Activated naive CD4-positive, alpha-beta T cell treated with anti-CD3 and anti-CD28 coated beads, Interleukin-2, amount 10 ng/mL, durations not matched to agents 7 days and 5 days (primary cell): ENCODE data around the gene CMTM6.
"Not testable (repeated sequence)": the region's sequence is repeated elsewhere in the genome, so short reads cannot be mapped to it uniquely, and the experiment has no call there.

ENCODE experiments used
- CTCF ChIA-PET: fragments of 350-600 bp; sonication (Branson Sonifier 250); formaldehyde crosslinking; loops from one replicate; lab custom pipeline; 2021; ENCODE audit warnings: antibody characterized with exemption; lab: Charles Lee
- DNase-seq: peaks from one replicate; pipeline ENCODE4 v3.0.0-alpha.2; 2020
- H3K27ac Mint-ChIP-seq: one replicate; pipeline ENCODE4 v1.8.0; 2021; ENCODE audit warnings: mild to moderate bottlenecking, moderate library complexity, mixed read lengths
- H3K27me3 Mint-ChIP-seq: one replicate; pipeline ENCODE4 v1.8.0; 2021; ENCODE audit warnings: mild to moderate bottlenecking, mixed read lengths
- H3K36me3 Mint-ChIP-seq: one replicate; pipeline ENCODE4 v1.8.0; 2021; ENCODE audit warnings: mixed read lengths
- H3K4me1 Mint-ChIP-seq: one replicate; pipeline ENCODE4 v1.8.0; 2021; ENCODE audit warnings: mixed read lengths
- H3K4me3 Mint-ChIP-seq: one replicate; pipeline ENCODE4 v1.8.0; 2021; ENCODE audit warnings: mild to moderate bottlenecking, moderate library complexity, mixed read lengths
- H3K9me3 Mint-ChIP-seq: one replicate; pipeline ENCODE4 v1.8.0; 2021; ENCODE audit warnings: mixed read lengths

CMTM6 gene

GRCh38 chr3:32470362-32470761 lies 32.3 kb downstream of the CMTM6 start:
- Mint-ChIP-seq H3K9me3 (no peaks in the 10 kb centered on the region), H3K4me3 (no peak overlapping the region), H3K4me1 (peaks cover 54% of the 10 kb centered on the region), H3K27me3 (no peaks in the 10 kb centered on the region), H3K27ac (no peak overlapping the region), H3K36me3 (peaks cover 45% of the 10 kb centered on the region)
- CTCF ChIA-PET: interaction anchor here (0.8 to 5.5 kb wide), 15 partner anchors 10 to 195 kb away, joined by 3 to 123 read pairs (median 5); no protein-coding TSS in a partner anchor
- DNase-seq: no peak

DNA sequence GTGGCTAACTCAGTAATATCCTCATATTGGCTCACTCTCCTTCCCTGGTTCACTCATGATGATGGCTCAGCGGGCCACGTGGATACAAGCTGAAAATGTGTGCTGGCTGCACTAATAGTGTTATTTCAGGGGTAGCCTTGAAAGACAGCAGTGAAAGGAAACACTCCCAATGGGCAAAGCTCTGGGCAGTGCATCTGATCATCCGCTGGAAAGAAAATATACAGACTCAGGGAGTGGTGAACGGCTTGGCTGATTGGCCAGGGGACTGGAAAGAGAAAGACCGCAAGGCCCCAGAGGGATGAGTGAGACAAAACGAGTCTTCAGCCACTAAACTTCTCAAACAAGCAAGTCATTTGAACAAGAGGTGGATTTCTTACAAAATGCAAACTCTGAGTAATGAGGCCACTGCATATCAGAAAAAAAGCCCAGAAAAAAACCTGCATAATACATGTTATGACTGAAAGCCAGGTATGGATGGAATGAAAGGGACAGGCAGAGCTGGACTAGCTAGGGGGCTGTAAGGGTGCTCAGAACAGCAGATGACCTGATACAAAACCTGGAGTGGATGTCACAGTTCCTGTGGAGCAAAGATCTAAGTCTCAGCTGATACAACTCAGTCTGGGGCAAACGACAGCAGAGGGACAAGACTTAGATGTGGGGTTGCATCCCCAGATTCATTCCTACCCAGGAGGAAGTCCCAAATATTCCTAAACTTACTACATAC lies 33.3 kb downstream of the CMTM6 start:
- no peak for DNase-seq
- H3K27me3 Mint-ChIP-seq: no peaks in the 10 kb centered on the region
- H3K9me3 Mint-ChIP-seq: no peaks in the 10 kb centered on the region
- H3K36me3 Mint-ChIP-seq: peaks cover 42% of the 10 kb centered on the region
- H3K27ac Mint-ChIP-seq: peak overlapping the region; percentile 24
- CTCF ChIA-PET: interaction anchor here (0.8 to 5.5 kb wide), 26 partner anchors 10 to 292 kb away, joined by 3 to 123 read pairs (median 6); partner anchors contain the start of gene CMTM6
- H3K4me3 Mint-ChIP-seq: no peak overlapping the region
- H3K4me1 Mint-ChIP-seq: peaks cover 59% of the 10 kb centered on the region

DNA sequence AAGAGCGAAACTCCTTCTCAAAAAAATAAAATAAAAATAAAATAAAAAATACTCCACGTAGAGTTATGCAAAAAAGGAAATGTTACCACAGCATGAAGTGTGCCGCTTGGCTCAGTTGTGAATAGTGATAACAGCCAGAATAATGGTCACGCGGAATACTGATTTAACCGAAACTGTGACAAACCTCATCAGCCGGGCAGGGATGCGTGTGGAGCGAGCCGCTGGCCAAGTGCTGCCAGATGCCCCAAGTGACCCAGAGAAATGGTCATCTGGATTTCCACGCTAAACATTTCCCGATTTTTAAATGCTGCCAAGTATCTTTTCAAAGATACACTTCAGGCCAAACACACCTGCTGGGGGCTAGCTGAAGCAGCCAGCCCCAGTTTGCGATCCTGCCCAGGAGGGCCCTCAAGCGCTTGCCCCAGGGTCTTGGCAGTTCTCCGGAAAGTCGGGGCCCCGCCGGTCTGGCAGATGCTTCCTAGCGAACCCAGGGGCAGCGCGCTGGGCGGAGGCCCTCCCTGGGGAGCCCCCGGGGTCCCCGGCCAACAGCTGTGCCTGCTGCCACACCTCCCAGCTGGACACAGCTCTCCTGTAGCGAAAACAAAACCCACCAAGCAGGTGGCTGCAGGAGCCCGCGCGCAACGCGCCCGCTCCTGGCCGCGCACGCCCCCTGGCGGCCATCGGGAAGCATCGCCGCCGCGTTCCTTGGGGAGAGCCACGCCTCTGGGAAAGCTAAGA lies 35.1 kb downstream of the CMTM6 start:
- Mint-ChIP-seq H3K9me3 (no peaks in the 10 kb centered on the region), H3K4me3 (peak overlapping the region; percentile 27), H3K4me1 (peaks cover 59% of the 10 kb centered on the region), H3K36me3 (peaks cover 31% of the 10 kb centered on the region), H3K27me3 (no peaks in the 10 kb centered on the region), H3K27ac (no peak overlapping the region)
- peak; percentile 73 for DNase-seq
- CTCF ChIA-PET: interaction anchor here (0.8 to 5.5 kb wide), 33 partner anchors 10 to 291 kb away, joined by 3 to 123 read pairs (median 6); partner anchors contain the start of gene CMTM7

- not testable (repeated sequence) for H3K9me3 Mint-ChIP-seq, H3K4me3 Mint-ChIP-seq, H3K27me3 Mint-ChIP-seq, DNase-seq, H3K27ac Mint-ChIP-seq
- H3K36me3 Mint-ChIP-seq: peaks cover 28% of the 10 kb centered on the region
- CTCF ChIA-PET: interaction anchor here (0.9 to 5.5 kb wide), 12 partner anchors 35 to 290 kb away, joined by 3 to 123 read pairs (median 12); partner anchors contain the start of gene CMTM7
- H3K4me1 Mint-ChIP-seq: peaks cover 58% of the 10 kb centered on the region
These were observed 35.8 kb downstream of the CMTM6 start for GRCh38 chr3:32466808-32467207.

DNA sequence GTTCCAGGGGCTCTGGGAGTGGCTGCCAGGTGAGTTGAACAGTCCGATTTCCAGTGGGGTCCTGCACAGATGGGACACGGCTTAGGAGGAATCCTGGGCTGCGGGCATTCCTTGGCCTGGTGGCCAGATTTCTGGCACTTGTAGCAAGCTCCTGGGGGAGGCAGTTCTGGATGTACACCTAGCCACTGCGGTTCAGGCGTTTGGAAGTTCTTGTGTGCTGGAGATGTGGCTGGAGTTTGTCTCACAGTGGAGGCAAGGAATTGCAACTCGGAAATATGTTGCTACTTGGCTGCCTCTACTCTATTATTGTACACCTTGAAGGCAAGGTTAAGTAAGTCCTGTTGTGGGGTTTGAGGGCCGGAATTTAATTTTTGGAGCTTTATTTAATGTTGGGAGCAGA lies 37.9 kb downstream of the CMTM6 start:
- H3K4me3 Mint-ChIP-seq, H3K27me3 Mint-ChIP-seq, H3K9me3 Mint-ChIP-seq, DNase-seq: not testable (repeated sequence)
- Mint-ChIP-seq H3K4me1 (peaks cover 39% of the 10 kb centered on the region), H3K27ac (peak overlapping the region; percentile 4), H3K36me3 (peaks cover 17% of the 10 kb centered on the region)
- CTCF ChIA-PET: interaction anchor here (0.7 to 1.1 kb wide), 2 partner anchors 29 to 89 kb away, joined by 3 to 5 read pairs; no protein-coding TSS in a partner anchor

GRCh38 chr3:32463415-32463814 lies 39.2 kb downstream of the CMTM6 start:
- CTCF ChIA-PET: interaction anchor here (1.0 kb wide), 1 partner anchor 63 kb away, joined by 4 read pairs; no protein-coding TSS in a partner anchor
- H3K4me3 Mint-ChIP-seq, H3K36me3 Mint-ChIP-seq, DNase-seq, H3K9me3 Mint-ChIP-seq, H3K27me3 Mint-ChIP-seq, H3K27ac Mint-ChIP-seq: not testable (repeated sequence)
- H3K4me1 Mint-ChIP-seq: peaks cover 26% of the 10 kb centered on the region

DNA sequence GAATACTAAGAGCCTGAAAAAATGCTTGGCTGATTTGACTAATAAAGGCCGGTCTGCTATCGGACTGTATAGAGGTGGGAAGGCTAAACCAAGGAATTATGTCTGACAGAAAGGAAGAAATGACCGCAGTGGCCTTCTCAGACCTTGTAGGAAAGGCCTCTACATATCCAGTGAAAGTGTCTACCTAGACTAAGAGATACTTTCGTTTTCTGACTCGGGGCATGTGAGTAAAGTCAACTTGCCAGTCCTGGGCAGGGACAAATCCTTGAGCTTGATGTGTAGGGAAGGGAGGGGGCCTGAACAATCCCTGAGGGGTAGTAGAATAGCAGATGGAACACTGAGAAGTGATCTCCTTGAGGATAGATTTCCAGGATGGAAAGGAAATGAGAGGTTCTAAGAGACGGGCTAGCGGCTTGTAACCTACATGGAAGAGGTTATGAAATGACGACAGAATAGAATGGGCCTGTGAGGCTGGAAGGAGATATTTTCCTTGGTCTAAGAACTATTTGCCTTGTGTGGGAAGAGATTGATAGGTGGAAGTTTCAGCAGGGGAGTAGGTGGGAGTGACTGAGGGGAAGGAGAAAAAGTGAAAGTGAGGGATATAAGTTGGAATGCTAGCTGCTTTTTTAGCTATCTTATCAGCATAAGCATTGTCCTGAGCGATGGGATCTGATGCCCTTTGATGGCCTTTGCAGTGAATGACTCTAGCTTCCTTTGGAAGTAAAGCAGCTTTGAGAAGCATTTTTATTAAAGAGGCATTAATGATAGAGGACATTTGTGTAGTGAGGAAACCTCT lies 40.3 kb downstream of the CMTM6 start:
- CTCF ChIA-PET: interaction anchor here (1.0 kb wide), 1 partner anchor 62 kb away, joined by 4 read pairs; no protein-coding TSS in a partner anchor
- not testable (repeated sequence) for H3K4me3 Mint-ChIP-seq, DNase-seq, H3K27ac Mint-ChIP-seq, H3K9me3 Mint-ChIP-seq, H3K27me3 Mint-ChIP-seq
- Mint-ChIP-seq H3K4me1 (peaks cover 32% of the 10 kb centered on the region), H3K36me3 (peaks cover 16% of the 10 kb centered on the region)

DNA sequence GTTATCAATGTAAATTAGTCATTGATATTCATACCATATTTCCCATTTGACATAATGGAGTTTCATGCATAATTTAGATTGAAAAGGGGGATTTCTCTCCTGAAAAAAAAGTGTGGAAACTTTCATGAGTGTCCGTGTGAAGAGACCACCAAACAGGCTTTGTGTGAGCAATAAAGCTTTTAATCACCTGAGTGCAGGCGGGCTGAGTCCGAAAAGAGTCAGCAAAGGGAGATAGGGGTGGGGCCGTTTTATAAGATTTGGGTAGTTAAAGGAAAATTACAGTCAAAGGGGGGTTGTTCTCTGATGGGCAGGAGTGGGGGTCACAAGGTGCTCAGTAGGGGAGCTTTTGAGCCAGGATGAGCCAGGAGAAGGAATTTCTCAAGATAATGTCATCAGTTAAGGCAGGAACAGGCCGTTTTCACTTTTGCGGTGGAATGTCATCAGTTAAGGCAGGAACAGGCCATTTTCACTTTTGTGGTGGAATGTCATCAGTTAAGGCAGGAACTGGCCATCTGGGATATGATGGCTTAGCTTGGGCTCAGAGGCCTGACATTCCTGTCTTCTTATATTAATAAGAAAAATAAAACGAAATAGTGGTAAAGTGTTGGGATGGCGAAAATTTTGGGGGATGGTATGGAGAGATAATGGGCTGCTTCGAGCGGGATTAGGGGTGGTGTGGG lies 41.7 kb downstream of the CMTM6 start:
- not testable (repeated sequence) for H3K27ac Mint-ChIP-seq, H3K9me3 Mint-ChIP-seq, DNase-seq, H3K27me3 Mint-ChIP-seq
- peaks cover 19% of the 10 kb centered on the region for H3K36me3 Mint-ChIP-seq
- peaks cover 34% of the 10 kb centered on the region for H3K4me1 Mint-ChIP-seq
- CTCF ChIA-PET: interaction anchor here (0.6 to 2.4 kb wide), 8 partner anchors 22 to 89 kb away, joined by 3 to 7 read pairs (median 4); no protein-coding TSS in a partner anchor
- peak overlapping the region; percentile 70 for H3K4me3 Mint-ChIP-seq

DNA sequence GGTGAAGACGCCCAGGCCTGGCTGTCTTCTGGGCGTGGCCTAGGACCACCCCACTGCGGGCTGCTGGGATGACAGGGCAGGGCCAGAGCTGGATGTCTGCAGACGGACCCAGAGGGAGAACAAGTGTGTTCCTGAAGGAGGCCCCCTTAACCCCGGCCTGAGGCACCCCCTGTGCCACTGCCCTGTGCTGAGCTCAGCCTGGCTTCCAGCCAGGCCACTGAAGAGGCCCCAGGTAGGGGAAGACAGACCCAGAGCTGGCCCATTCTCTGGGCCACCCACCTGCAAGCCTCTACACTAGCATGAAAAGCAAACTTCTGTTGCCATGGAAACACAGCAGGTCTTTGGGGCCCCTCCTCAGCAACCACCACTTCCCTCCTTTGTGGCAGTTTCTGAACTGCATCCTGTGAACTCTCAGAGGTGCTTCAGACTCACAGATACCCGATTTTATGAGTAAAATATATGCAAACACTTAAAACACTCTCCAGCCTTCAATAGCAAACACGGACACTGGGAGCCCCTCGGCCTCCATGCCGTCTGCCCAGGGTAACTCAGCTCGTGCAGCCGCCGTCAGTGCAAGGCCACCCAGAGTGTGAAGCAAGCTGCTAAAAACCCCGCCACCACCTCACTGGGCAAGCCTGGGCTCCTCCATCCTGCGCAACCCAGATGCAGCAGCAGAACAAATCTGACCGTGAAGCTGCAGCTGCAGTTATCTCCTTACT lies 42.5 kb downstream of the CMTM6 start:
- H3K27me3 Mint-ChIP-seq: no peaks in the 10 kb centered on the region
- peak overlapping the region; percentile 70 for H3K4me3 Mint-ChIP-seq
- CTCF ChIA-PET: interaction anchor here (0.8 to 2.4 kb wide), 8 partner anchors 21 to 89 kb away, joined by 3 to 7 read pairs (median 4); no protein-coding TSS in a partner anchor
- H3K27ac Mint-ChIP-seq: no peak overlapping the region
- peaks cover 36% of the 10 kb centered on the region for H3K4me1 Mint-ChIP-seq
- peaks cover 16% of the 10 kb centered on the region for H3K36me3 Mint-ChIP-seq
- peak; percentile 87 for DNase-seq
- peaks cover 2% of the 10 kb centered on the region for H3K9me3 Mint-ChIP-seq

- peaks cover 19% of the 10 kb centered on the region for H3K36me3 Mint-ChIP-seq
- no peak overlapping the region for H3K27ac Mint-ChIP-seq
- H3K4me3 Mint-ChIP-seq: peak overlapping the region; percentile 43
- CTCF ChIA-PET: interaction anchor here (1.0 to 2.4 kb wide), 5 partner anchors 20 to 84 kb away, joined by 3 to 7 read pairs (median 4); no protein-coding TSS in a partner anchor
- peaks cover 35% of the 10 kb centered on the region for H3K4me1 Mint-ChIP-seq
- H3K27me3 Mint-ChIP-seq: no peaks in the 10 kb centered on the region
- H3K9me3 Mint-ChIP-seq: peaks cover 2% of the 10 kb centered on the region
- DNase-seq: peak; percentile 33
These were observed 43.2 kb downstream of the CMTM6 start for GRCh38 chr3:32459450-32459849.

DNA sequence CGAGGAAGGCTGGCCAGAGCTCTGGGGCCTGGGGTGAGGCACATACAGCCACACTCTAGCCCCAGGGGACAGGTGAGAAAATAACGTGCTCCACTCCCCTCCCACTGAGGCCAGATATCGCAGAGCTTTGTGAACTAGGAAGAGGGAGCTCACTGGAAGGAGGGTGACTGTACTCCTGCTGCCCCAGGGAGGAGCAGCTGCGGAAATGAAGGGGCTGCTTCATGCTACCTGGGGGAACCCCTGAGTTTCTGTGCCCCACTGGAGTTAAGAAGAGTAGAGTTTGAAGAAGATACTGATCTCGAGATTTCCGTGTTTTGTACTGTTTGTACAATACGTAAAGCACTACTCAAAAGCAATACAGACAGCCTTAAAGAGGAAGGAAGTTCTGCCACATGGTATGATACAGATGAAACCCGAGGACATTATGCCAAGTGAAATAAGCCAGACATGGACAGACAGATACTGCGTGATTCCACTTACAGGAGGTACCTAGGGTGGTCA lies 44.6 kb downstream of the CMTM6 start:
- Mint-ChIP-seq H3K36me3 (peaks cover 27% of the 10 kb centered on the region), H3K4me3 (peak overlapping the region; percentile 55), H3K27ac (peak overlapping the region; percentile 94), H3K9me3 (peaks cover 2% of the 10 kb centered on the region), H3K27me3 (no peaks in the 10 kb centered on the region), H3K4me1 (peaks cover 35% of the 10 kb centered on the region)
- CTCF ChIA-PET: interaction anchor here (0.9 to 2.7 kb wide), 3 partner anchors 10 to 25 kb away, joined by 5 to 16 read pairs (median 6); no protein-coding TSS in a partner anchor
- DNase-seq: peak; percentile 75

DNA sequence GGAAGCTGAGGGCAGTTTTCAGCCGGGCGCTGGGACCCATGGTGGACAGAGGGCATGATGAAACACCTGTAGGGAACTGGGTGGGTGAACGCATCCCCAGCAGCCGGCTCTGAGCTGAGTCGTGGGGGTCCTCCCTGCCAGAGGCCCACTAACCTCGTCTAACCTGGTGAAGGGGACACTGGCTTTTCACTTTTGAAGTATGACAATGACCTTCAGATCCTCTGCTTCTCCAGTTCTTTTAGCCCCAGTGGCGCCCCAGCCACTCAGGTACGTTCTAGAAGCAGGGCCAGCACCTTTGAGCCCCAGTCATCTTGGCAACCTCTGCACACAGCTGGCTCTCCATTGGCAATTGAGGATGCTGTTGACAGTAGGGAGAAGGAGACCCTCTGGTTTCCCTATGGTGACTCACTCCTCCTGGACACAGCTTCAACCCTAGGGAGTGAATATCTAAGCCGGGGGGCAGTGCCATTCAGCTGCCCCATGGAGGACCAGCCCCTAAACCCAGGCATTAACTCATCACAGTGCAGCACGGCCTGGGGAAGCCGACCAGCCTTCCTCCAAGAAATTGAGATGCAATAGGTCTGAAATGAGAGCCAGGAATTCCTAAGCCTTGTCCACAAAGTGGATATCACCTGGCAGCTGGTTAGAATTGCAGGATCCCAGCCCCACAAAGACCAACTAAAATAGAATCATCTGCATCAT lies 46.1 kb downstream of the CMTM6 start:
- Mint-ChIP-seq H3K36me3 (peaks cover 34% of the 10 kb centered on the region), H3K9me3 (peaks cover 2% of the 10 kb centered on the region), H3K27me3 (no peaks in the 10 kb centered on the region), H3K4me1 (peaks cover 35% of the 10 kb centered on the region), H3K4me3 (no peak overlapping the region), H3K27ac (peak overlapping the region; percentile 94)
- no peak for DNase-seq
- CTCF ChIA-PET: interaction anchor here (1.0 to 2.7 kb wide), 5 partner anchors 11 to 81 kb away, joined by 3 to 16 read pairs (median 5); no protein-coding TSS in a partner anchor
